OCI-LY3 (cell line): Measurements from ENCODE around the gene MRPS22.

ENCODE experiments used
- EZH2phosphoT487 ChIP-seq: fragments of 200-600 bp; shearing (Covaris generic); IDR thresholded peaks from 2 replicates; pipeline ENCODE4 v1.6.1; 2018; ENCODE audit warnings: antibody characterized with exemption, mixed run types, low read depth
- TF ChIP-seq, protein P1 (sequence below): fragments of 200-600, 300-600 bp; sonication (generic); IDR thresholded peaks from 2 replicates; pipeline ENCODE4 v1.5.1; 2014; ENCODE audit warnings: antibody characterized with exemption, low read length, low read depth

- TF ChIP-seq, protein P1, sequence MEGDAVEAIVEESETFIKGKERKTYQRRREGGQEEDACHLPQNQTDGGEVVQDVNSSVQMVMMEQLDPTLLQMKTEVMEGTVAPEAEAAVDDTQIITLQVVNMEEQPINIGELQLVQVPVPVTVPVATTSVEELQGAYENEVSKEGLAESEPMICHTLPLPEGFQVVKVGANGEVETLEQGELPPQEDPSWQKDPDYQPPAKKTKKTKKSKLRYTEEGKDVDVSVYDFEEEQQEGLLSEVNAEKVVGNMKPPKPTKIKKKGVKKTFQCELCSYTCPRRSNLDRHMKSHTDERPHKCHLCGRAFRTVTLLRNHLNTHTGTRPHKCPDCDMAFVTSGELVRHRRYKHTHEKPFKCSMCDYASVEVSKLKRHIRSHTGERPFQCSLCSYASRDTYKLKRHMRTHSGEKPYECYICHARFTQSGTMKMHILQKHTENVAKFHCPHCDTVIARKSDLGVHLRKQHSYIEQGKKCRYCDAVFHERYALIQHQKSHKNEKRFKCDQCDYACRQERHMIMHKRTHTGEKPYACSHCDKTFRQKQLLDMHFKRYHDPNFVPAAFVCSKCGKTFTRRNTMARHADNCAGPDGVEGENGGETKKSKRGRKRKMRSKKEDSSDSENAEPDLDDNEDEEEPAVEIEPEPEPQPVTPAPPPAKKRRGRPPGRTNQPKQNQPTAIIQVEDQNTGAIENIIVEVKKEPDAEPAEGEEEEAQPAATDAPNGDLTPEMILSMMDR = no peak
- no peak for TF ChIP-seq EZH2phosphoT487
Observed at GRCh38 chr3:139304383-139304782, 39.4 kb upstream of the MRPS22 start.
